IMR-90 (cell line): ENCODE measurements around the gene METTL18. TPM values are rescaled to one million over a fixed set of nuclear protein-coding genes. Genes with fewer than 3 reads are reported as not detected.

ENCODE experiments used
- ATAC-seq: fragments of 200-7000 bp; cut with Tn5 transposase; 2 replicates; pipeline ENCODE4 v1.9.1; 2020; ENCODE audit warnings: low read depth, mild to moderate bottlenecking, moderate library complexity
- BruUV-seq: library from RNA; stranded (reverse); fragments of 400-500 nt; replicated peaks from 2 replicates; lab custom pipeline; 2021; lab: Mats Ljungman, UMichigan
- CTCF ChIA-PET: fragments of 300-600 bp; formaldehyde crosslinking; extraction: SDS; loops from one replicate; lab custom pipeline; 2021; ENCODE audit warnings: antibody characterized with exemption; lab: Yijun Ruan, JAX
- POLR2A ChIA-PET: fragments of 300-600 bp; sonication (Branson Sonifier 250); formaldehyde crosslinking; loops from one replicate; lab custom pipeline; 2022; ENCODE audit warnings: antibody characterized with exemption; ENCODE audit not compliant: unreplicated experiment; lab: Charles Lee
- DNase-seq: peaks from one replicate; pipeline ENCODE4 v3.0.0; 2013
- H2AFZ ChIP-seq: replicated peaks from 2 replicates; pipeline ENCODE3; 2013; ENCODE audit warnings: low read length, mild to moderate bottlenecking; ENCODE audit not compliant: poor library complexity
- H2AK5ac ChIP-seq: 2 replicates; pipeline ENCODE4 v1.6.1; 2013; ENCODE audit warnings: low read depth, low read length, inconsistent platforms
- H2AK9ac ChIP-seq: replicated peaks from 2 replicates; pipeline ENCODE3; 2013; ENCODE audit warnings: mild to moderate bottlenecking, low read depth, low read length, moderate library complexity; ENCODE audit not compliant: poor library complexity
- H2BK120ac ChIP-seq: 2 replicates; pipeline ENCODE4 v1.6.1; 2013; ENCODE audit warnings: low read depth, low read length, inconsistent platforms
- H2BK15ac ChIP-seq: 3 replicates; pipeline ENCODE4 v1.6.1; 2013; ENCODE audit warnings: low read depth, low read length, inconsistent platforms
- H2BK20ac ChIP-seq: 2 replicates; pipeline ENCODE4 v1.6.1; 2013; ENCODE audit warnings: low read depth, mild to moderate bottlenecking, inconsistent platforms, low read length, moderate library complexity
- H2BK5ac ChIP-seq: 2 replicates; pipeline ENCODE4 v1.6.1; 2013; ENCODE audit warnings: mild to moderate bottlenecking, low read depth, low read length, inconsistent platforms; ENCODE audit not compliant: poor library complexity, severe bottlenecking
- H3K14ac ChIP-seq: replicated peaks from 2 replicates; pipeline ENCODE4 v1.6.1; 2013; ENCODE audit warnings: low read depth, low read length, inconsistent platforms
- H3K18ac ChIP-seq: 2 replicates; pipeline ENCODE4 v1.6.1; 2013; ENCODE audit warnings: low read depth, low read length, control low read depth
- H3K23ac ChIP-seq: 2 replicates; pipeline ENCODE4 v1.6.1; 2013; ENCODE audit warnings: low read depth, low read length, inconsistent platforms
- H3K27ac ChIP-seq: 2 replicates; pipeline ENCODE4 v1.5.1; 2013; ENCODE audit warnings: mild to moderate bottlenecking, control low read depth, low read length; ENCODE audit not compliant: insufficient read depth
- H3K27me3 ChIP-seq: 2 replicates; pipeline ENCODE4 v1.6.1; 2013; ENCODE audit warnings: low read length; ENCODE audit not compliant: control insufficient read depth, insufficient read depth
- H3K36me3 ChIP-seq: 2 replicates; pipeline ENCODE4 v1.6.1; 2013; ENCODE audit warnings: low read length, mixed read lengths; ENCODE audit not compliant: control insufficient read depth, insufficient read depth
- H3K4ac ChIP-seq: 2 replicates; pipeline ENCODE4 v1.6.1; 2013; ENCODE audit warnings: low read depth, low read length, inconsistent platforms
- H3K4me1 ChIP-seq: 2 replicates; pipeline ENCODE4 v1.6.1; 2013; ENCODE audit warnings: low read length, mixed read lengths; ENCODE audit not compliant: control insufficient read depth, insufficient read depth
- H3K4me2 ChIP-seq: 2 replicates; pipeline ENCODE4 v1.6.1; 2013; ENCODE audit warnings: low read depth, mild to moderate bottlenecking, control low read depth, low read length, moderate library complexity
- H3K4me3 ChIP-seq: 2 replicates; pipeline ENCODE4 v1.5.1; 2013; ENCODE audit warnings: low read depth, mild to moderate bottlenecking, control low read depth, low read length, moderate library complexity; ENCODE audit not compliant: insufficient read depth
- H3K56ac ChIP-seq: 2 replicates; pipeline ENCODE4 v1.6.1; 2013; ENCODE audit warnings: low read length, inconsistent platforms; ENCODE audit not compliant: insufficient read depth; ENCODE audit errors: extremely low read depth
- H3K79me1 ChIP-seq, 2 experiments: 2 replicates each; pipeline ENCODE4 v1.6.1; 2013; ENCODE audit warnings: low read length in 2 of 2, inconsistent platforms in 1 of 2, low read depth in 1 of 2
- H3K9ac ChIP-seq: 2 replicates; pipeline ENCODE4 v1.6.1; 2013; ENCODE audit warnings: low read depth, low read length, control low read depth
- H3K9me1 ChIP-seq: 2 replicates; pipeline ENCODE4 v1.6.1; 2013; ENCODE audit warnings: low read length, inconsistent platforms; ENCODE audit not compliant: insufficient read depth
- H3K9me3 ChIP-seq: 2 replicates; pipeline ENCODE4 v1.6.1; 2013; ENCODE audit warnings: low read length; ENCODE audit not compliant: control insufficient read depth, insufficient read depth
- H4K20me1 ChIP-seq: 2 replicates; pipeline ENCODE4 v1.6.1; 2013; ENCODE audit warnings: low read length, inconsistent platforms; ENCODE audit not compliant: insufficient read depth
- H4K5ac ChIP-seq: 2 replicates; pipeline ENCODE4 v1.6.1; 2013; ENCODE audit warnings: mild to moderate bottlenecking, low read depth, low read length, control low read depth
- H4K8ac ChIP-seq, 2 experiments: 2 replicates each; pipeline ENCODE4 v1.6.1; 2013; ENCODE audit warnings: low read depth in 2 of 2, low read length in 2 of 2, control low read depth in 1 of 2, inconsistent platforms in 1 of 2
- H4K91ac ChIP-seq: 2 replicates; pipeline ENCODE4 v1.6.1; 2013; ENCODE audit warnings: low read depth, low read length, inconsistent platforms; ENCODE audit not compliant: insufficient read depth
- CEBPB ChIP-seq: IDR thresholded peaks from 2 replicates; pipeline ENCODE4 v1.6.1; 2012; ENCODE audit warnings: low read depth, low read length, improper control_type of control experiment
- NFE2L2 ChIP-seq: fragments of 150-350 bp; IDR thresholded peaks from 2 replicates; pipeline ENCODE4 v1.6.1; 2016; ENCODE audit warnings: low read depth, mild to moderate bottlenecking, low read length
- WGBS, 2 experiments: methylation state at CpG; one replicate each; pipeline versions ENCODE4 v1.1.5 to v1.1.7; 2013; ENCODE audit warnings: missing lambda C conversion rate in 2 of 2; ENCODE audit not compliant: insufficient read length in 1 of 2; ENCODE audit errors: extremely low coverage in 2 of 2; 5-methylcytosine and 5-hydroxymethylcytosine counted together
- dilution Hi-C: fragments of 300-500 bp; cut with HindIII; formaldehyde crosslinking; loops from one replicate; pipeline ENCODE4 v1.14.3; 2018; ENCODE audit warnings: low sequenced_read_pairs; ENCODE audit not compliant: unreplicated experiment
- in situ Hi-C: fragments of 300-500 bp; cut with MboI; formaldehyde crosslinking; loops from 3 replicates; pipeline ENCODE4 v1.14.3; 2019; ENCODE audit warnings: low sequenced_read_pairs, inconsistent platforms, mixed read lengths
- intact Hi-C: fragments of 100-400 bp; cut with micrococcal nuclease; formaldehyde crosslinking; loops from 2 replicates; pipeline ENCODE4 v1.10.0; 2022
- polyA plus RNA-seq, 3 experiments: library from polyadenylated mRNA; depleted of rRNA; stranded (reverse); fragments of >200 nt; gene quantifications; 2 replicates each; pipeline ENCODE4 v1.2.3, GENCODE V29; 2012; ENCODE audit warnings: low replicate concordance in 1 of 3
- total RNA-seq: library from RNA; depleted of rRNA; stranded (reverse); fragments of >200 nt; gene quantifications from 2 replicates; pipeline ENCODE4 v1.2.3, GENCODE V29; 2012

METTL18 gene
- total and polyA plus RNA-seq, 2 of the 4 experiments (the other 2 are of a cell fraction), result 2.9 to 3.4 TPM

DNA sequence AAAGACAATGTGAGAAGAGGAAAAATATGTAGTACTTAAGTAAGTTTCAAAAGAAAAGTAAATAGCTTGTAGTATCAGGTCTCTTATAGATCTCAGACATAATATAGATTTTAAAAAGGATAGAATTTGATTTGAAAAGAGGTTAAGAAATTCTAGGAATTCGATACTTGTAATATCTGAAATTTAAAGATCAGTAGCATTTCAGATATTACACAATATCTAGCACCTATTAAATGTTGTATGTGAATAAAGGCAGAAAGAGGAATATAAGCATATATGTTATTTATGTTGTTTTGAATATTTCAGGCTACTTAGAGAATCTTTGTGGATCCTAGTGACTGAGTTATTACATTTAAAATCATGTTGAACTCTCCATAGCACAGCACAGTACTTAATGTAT, 35.0 kb upstream of the METTL18 start:
- no peak overlapping the region for H2AK9ac ChIP-seq
- H3K36me3 ChIP-seq, result peaks cover 1% of the 10 kb centered on the region
- no TSS peak for BruUV-seq
- no peak overlapping the region for H2AK5ac ChIP-seq
- DNase-seq (no peak), ATAC-seq (no peak)
- H3K27me3 ChIP-seq, result no peaks in the 10 kb centered on the region
- H3K9me1 ChIP-seq, result no peaks in the 10 kb centered on the region
- H2BK20ac ChIP-seq, result no peak overlapping the region
- dilution Hi-C loops (no loop called here), intact Hi-C loops (no loop called here), in situ Hi-C loops (no loop called here)
- no peaks in the 10 kb centered on the region for H3K4me1 ChIP-seq
- H3K14ac ChIP-seq, result no peak overlapping the region
- no peak overlapping the region for H2BK120ac ChIP-seq
- H3K23ac ChIP-seq, result no peak overlapping the region
- no peak overlapping the region for H3K4ac ChIP-seq
- peak; percentile 40; the same call in 1 of the 2 replicates for TF ChIP-seq CEBPB
- TF ChIP-seq NFE2L2, result no peak
- no peak overlapping the region for H3K4me2 ChIP-seq
- CTCF ChIA-PET, result no interaction called here
- H3K56ac ChIP-seq, result no peak overlapping the region
- no peaks in the 10 kb centered on the region for H3K79me1 ChIP-seq
- H4K5ac ChIP-seq, result no peak overlapping the region
- no peaks in the 10 kb centered on the region for H3K9me3 ChIP-seq
- 100% methylated on average over 1 of the region's 1 CpG; no CpG with 5 or more reads in 1 of the 2 experiments for WGBS, 2 experiments
- POLR2A ChIA-PET, result no interaction called here
- no peak overlapping the region for H4K91ac ChIP-seq
- no peak overlapping the region for H2BK5ac ChIP-seq
- H4K8ac ChIP-seq, result no peak overlapping the region
- no peak overlapping the region for H2AFZ ChIP-seq
- H3K4me3 ChIP-seq, result no peak overlapping the region
- H3K18ac ChIP-seq, result no peak overlapping the region
- H2BK15ac ChIP-seq, result no peak overlapping the region
- no peak overlapping the region for H3K27ac ChIP-seq
- H4K20me1 ChIP-seq, result no peaks in the 10 kb centered on the region
- H3K9ac ChIP-seq, result no peak overlapping the region
